GM12891 (cell line): Measurements from ENCODE around the gene PRRG3.
A peak's percentile ranks its signal among the peaks of the same experiment; 100 is the strongest.

Source experiments
- DNase-seq: peaks from one replicate; pipeline ENCODE4 v3.0.0; 2011; ENCODE audit warnings: low spot score; ENCODE audit not compliant: insufficient read length
- FAIRE-seq: peaks from 2 replicates; lab custom pipeline; 2011; peaks lifted over from hg19 to GRCh38; lab: Jason Lieb, UNC
- PAX5 ChIP-seq: IDR thresholded peaks from 2 replicates; pipeline ENCODE4 v1.6.1; 2011; ENCODE audit warnings: low read length, moderate library complexity, mild to moderate bottlenecking; ENCODE audit not compliant: insufficient read depth, severe bottlenecking
- POLR2A ChIP-seq: IDR thresholded peaks from 2 replicates; pipeline ENCODE4 v1.6.1; 2011; ENCODE audit warnings: low read depth, low read length, control low read depth
- POLR2AphosphoS5 ChIP-seq: IDR thresholded peaks from 2 replicates; pipeline ENCODE4 v1.6.1; 2011; ENCODE audit warnings: low read depth, low read length, control low read depth
- POU2F2 ChIP-seq: IDR thresholded peaks from 2 replicates; pipeline ENCODE4 v1.6.1; 2011; ENCODE audit warnings: low read depth, mild to moderate bottlenecking, control low read depth, low read length, moderate library complexity
- SPI1 ChIP-seq: IDR thresholded peaks from 2 replicates; pipeline ENCODE4 v1.6.1; 2011; ENCODE audit warnings: low read depth, low read length, control low read depth
- TAF1 ChIP-seq: IDR thresholded peaks from 2 replicates; pipeline ENCODE4 v1.6.1; 2011; ENCODE audit warnings: low read depth, low read length, control low read depth

PRRG3 gene

DNA sequence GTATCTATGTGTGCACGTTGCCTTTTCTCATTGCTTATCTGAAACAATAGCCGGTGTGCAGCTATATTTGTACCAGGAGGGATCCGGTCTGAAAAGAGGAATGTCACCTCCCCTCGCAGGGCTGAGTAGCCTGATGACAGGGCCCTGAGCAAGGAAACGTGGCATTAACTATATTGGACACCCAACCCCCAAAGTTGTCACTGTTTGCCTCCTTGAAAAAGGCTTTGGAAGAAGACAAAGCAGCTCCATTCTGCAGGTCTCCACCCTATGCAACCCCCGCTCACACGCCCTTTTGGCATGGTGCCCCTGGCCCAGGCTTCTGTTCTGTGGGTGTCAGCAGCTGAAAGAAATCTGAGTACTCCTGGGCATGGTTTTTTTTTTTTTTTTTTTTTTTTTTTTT is 8.2 kb downstream of the PRRG3 start:
- DNase-seq, result no peak
- no peak for TF ChIP-seq PAX5
- TF ChIP-seq POLR2A, result no peak
- no peak for TF ChIP-seq TAF1
- no peak for TF ChIP-seq POLR2AphosphoS5
- no peak for TF ChIP-seq SPI1
- no peak for TF ChIP-seq POU2F2
- no peak for FAIRE-seq

DNA sequence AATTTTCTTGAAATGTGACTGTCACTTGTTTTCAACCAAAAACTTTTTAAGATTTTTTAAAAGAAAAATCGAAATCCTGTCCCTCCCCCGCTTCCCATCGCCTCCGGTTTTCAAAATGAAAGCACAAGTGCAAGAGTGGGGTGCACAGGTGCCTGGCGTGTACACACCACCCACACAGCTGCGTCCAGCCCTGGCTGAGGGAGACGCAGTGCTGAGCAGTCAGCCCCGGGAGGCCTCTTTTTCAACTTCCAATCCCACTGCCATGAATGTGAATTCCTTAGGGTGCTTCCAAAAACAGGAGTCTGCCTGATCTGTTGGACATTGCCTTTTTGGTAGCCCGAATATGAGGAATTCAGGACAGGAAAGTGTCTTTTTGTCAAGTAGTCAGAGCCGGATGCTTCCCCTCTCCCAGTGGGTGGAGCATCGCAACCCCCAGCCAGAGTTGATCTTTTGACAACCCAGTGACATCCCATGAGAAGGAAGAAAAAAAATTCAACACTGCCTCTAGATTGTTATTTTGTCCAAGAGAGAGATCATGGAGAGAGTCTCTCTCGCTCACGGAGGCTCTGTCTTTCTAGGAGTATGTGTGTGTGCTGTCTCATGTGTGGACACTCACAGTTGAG is 8.9 kb downstream of the PRRG3 start:
- FAIRE-seq (no peak), DNase-seq (no peak)
- no peak for TF ChIP-seq SPI1
- no peak for TF ChIP-seq TAF1
- TF ChIP-seq PAX5, result no peak
- no peak for TF ChIP-seq POLR2AphosphoS5
- no peak for TF ChIP-seq POU2F2
- TF ChIP-seq POLR2A, result no peak

DNA sequence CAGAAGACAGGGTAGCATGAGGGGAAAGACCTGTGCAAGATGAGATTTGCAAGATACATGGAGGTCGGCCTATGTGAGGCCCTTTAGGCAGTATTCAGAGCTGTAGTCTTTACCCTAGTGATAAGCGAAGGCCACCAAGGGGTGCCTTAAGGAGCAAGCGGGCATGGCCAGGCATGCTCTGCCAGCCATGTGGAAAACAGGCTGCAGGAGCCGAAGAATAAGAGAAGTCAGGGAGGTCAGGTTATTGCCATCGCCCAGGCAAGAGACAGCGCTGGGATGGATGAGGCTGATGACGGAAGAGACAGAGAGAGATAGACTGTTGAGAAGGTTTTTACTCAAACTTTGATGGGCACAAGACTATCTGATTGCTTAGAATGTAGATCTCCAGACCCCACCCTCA is 13.6 kb downstream of the PRRG3 start:
- no peak for FAIRE-seq
- DNase-seq, result no peak
- no peak for TF ChIP-seq TAF1
- TF ChIP-seq POU2F2, result no peak
- no peak for TF ChIP-seq PAX5
- no peak for TF ChIP-seq POLR2A
- TF ChIP-seq POLR2AphosphoS5, result no peak
- TF ChIP-seq SPI1, result no peak

DNA sequence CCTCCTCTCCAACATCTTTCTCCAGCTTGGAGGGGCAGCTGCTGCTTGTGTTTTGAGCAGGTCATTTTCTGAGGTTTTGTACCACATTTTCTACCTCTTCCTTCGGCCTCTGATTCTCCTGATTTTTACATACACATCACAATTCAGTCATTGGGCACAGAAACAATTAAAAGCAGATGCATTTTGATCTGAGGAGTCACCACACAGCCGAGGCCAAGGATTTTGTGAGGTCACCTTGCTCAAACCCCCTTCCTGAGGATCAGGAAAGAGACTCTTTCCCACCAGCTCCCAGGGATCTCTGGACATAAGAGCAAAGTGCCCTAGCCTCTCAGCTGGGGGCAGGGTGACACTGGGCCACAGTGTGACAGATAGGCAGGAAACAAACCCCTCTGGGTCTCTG is 15.2 kb downstream of the PRRG3 start:
- FAIRE-seq (no peak), DNase-seq (no peak)
- TF ChIP-seq POU2F2 (no peak), POLR2AphosphoS5 (no peak)

DNA sequence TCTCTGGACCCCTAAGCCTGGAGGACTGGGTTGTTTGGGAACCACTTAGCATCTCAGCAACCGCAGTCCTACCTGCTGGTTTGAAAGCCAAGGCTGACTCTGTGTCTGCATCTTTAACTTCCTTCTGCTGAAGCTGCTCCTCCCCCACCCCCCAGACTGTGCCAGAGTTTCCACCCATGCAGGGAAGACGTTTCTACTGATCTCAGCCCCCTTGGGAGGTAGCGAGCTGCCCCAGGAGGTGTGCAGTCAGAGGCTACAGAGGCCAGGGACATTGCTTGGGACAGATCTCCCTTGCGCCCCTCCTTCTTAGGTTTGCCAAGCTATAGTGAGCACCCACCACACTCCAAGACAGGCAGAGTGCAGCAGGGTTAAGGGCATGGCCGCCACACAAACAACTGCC is 15.9 kb downstream of the PRRG3 start:
- TF ChIP-seq POLR2A (no peak), POLR2AphosphoS5 (no peak), SPI1 (no peak)
- no peak for DNase-seq
- no peak for FAIRE-seq

DNA sequence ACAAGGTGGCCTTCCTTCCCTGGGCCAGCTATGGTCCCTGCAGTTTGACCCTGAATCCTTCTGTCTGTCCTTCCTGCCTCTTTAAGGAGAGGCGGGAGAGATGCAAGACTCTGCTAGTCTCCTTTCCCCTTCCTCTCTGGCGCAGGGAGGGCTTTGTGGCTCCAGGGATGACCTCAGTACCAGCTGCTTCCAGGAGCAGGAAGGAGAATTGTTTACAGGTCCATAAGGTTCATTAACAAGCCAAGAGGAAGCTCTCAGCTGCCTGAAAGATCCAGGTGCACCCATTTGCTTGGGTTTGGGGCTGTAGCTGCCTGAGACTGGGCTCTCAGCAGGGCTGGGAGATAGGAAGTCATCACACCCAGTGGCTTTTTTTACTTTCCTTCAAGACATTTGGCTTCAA is 16.5 kb downstream of the PRRG3 start:
- TF ChIP-seq POLR2AphosphoS5 (no peak), POLR2A (no peak), SPI1 (no peak), POU2F2 (no peak), PAX5 (no peak), TAF1 (no peak)
- FAIRE-seq (no peak), DNase-seq (no peak)

DNA sequence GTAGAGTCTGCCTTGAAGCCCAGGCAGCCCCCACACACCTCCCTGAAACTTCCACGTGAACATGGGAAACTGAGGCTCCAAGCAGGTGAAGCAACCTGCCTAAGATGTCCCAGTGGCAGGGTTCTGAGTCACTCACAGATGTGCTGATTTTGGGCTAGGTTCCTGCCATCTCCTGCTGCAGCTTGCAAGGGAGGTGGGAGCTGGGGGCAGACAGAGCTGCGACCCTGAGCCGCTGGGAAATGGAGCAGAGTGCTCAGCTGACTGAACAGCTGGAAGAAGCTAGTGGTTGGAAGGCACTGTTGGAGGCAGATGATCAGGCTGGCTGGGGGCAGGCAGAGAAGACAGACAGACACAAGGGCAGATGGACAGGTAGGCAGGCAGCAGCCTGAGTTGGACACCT is 17.0 kb downstream of the PRRG3 start:
- TF ChIP-seq SPI1 (no peak), POU2F2 (no peak), POLR2AphosphoS5 (no peak), PAX5 (no peak), TAF1 (no peak), POLR2A (no peak)
- DNase-seq, result no peak
- FAIRE-seq, result no peak

DNA sequence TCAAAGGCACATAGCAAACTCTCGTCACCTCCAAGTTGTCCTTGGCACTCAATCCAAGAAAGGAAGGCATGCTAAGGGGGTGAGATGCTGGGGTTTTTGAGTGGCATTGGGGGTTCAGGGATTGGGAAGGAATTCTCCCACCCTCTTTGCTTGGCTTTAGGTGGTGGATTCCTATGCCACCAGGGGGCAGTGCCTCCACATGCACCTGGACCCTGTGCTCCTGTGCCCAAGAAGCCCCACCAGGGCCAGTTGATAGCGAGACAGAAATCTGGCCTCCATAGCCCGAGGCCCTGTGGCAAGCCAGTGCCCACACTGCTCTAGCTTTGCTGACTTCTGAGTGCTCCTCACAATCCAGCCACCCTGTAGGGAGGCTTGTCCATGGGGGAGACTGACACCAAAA is 18.6 kb downstream of the PRRG3 start:
- TF ChIP-seq POLR2AphosphoS5 (no peak), POU2F2 (no peak), PAX5 (no peak), POLR2A (no peak), SPI1 (no peak), TAF1 (no peak)
- FAIRE-seq, result no peak
- DNase-seq, result peak; percentile 16

DNA sequence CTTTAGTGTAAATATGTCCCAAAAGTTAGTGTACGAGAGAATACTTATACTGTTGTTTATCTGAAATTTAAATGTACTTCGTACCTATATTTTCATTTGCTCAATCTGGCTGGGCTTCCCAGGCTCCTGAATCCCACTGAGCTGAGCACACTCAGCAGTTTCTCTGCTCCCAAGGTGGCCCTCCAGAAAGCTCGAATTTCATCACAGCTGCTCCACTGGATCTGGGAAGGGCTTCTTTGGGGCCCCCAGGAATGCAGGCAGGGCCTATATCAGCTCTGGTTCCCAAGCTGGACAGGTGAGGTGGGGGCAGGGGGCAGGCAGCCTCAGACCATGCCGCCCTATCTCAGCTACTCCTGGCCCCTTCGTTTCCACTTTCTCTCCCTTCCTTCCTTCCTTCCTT is 19.1 kb downstream of the PRRG3 start:
- no peak for DNase-seq
- TF ChIP-seq PAX5, result no peak
- no peak for TF ChIP-seq POU2F2
- TF ChIP-seq POLR2A, result no peak
- no peak for TF ChIP-seq SPI1
- TF ChIP-seq POLR2AphosphoS5, result no peak
- no peak for TF ChIP-seq TAF1
- FAIRE-seq, result no peak

DNA sequence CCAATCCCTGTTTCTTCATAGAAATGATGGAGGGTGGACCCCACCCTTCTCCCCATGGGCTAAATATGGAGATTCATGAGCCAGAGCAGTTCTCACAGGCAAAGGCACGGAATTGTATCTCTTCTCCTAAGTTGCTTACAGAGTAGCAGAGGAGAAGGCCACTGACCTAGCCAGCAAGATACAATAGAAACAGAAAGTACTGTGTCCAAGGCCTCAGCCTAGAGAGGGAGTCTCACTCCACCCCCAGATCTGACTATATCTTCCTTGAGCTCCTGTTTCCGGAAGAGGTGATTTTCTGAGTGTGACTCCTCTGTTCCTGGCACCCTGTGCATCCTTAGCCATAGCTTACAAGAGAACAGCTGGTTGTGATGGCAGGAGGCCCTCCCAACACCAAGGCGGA is 20.5 kb downstream of the PRRG3 start, which contains the start of gene FATE1:
Gene FATE1 (plus strand): TSS at position 284 of the 400 bp plus-strand sequence. CDS start 85 bp downstream, at position 369.
- FAIRE-seq, result no peak
- no peak for DNase-seq
- no peak for TF ChIP-seq SPI1
- no peak for TF ChIP-seq POLR2AphosphoS5
- no peak for TF ChIP-seq POLR2A
- TF ChIP-seq PAX5, result no peak
- no peak for TF ChIP-seq POU2F2
- TF ChIP-seq TAF1, result no peak
